HUES6 (cell line): Measurements from ENCODE around the gene SPACA7.
"Not testable (repeated sequence)": the region's sequence is repeated elsewhere in the genome, so short reads cannot be mapped to it uniquely, and the experiment has no call there.

Source experiments
- H3K27ac ChIP-seq: 2 replicates; pipeline ENCODE4 v1.7.0; 2013; ENCODE audit warnings: low read depth, mild to moderate bottlenecking, low read length, inconsistent platforms
- H3K27me3 ChIP-seq: 2 replicates; pipeline ENCODE4 v1.6.1; 2013; ENCODE audit warnings: low read length; ENCODE audit not compliant: control insufficient read depth, insufficient read depth
- H3K36me3 ChIP-seq: 2 replicates; pipeline ENCODE4 v1.6.1; 2013; ENCODE audit warnings: low read length; ENCODE audit not compliant: control insufficient read depth, insufficient read depth
- H3K4me1 ChIP-seq: 2 replicates; pipeline ENCODE4 v1.6.1; 2013; ENCODE audit warnings: low read length; ENCODE audit not compliant: control insufficient read depth, insufficient read depth
- H3K4me3 ChIP-seq: 2 replicates; pipeline ENCODE4 v1.5.1; 2013; ENCODE audit warnings: low read depth, low read length
- H3K9ac ChIP-seq: one replicate; pipeline ENCODE4 v1.6.1; 2013; ENCODE audit warnings: mild to moderate bottlenecking, low read length
- H3K9me3 ChIP-seq: 2 replicates; pipeline ENCODE4 v1.6.1; 2013; ENCODE audit warnings: low read depth, low read length; ENCODE audit not compliant: control insufficient read depth, insufficient read depth

The SPACA7 gene

DNA sequence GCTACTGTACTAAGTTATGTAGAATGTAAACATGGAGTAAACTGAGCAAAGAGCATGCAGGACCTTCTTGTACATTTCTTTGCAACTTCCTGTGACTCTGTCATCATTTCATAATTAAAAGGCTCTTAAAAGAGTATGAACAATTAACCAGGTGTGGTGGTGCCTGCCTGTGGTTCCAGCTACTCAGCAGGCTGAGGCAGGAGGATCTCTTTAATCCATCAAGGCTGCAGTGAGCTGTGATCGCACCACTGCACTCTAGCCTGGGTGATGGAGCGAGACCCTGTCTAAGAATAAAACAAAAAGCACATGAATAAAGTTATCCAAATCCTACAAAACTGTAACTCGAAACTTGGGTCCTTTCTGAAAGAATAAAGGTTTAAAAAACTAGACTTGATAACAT, 5.8 kb upstream of the SPACA7 start:
- Histone ChIP-seq H3K27ac (no peak overlapping the region), H3K27me3 (no peaks in the 10 kb centered on the region; the same call in 1 of the 2 replicates), H3K4me3 (no peak overlapping the region), H3K4me1 (no peaks in the 10 kb centered on the region), H3K9me3 (peaks cover 8% of the 10 kb centered on the region), H3K36me3 (no peaks in the 10 kb centered on the region), H3K9ac (no peak overlapping the region)

DNA sequence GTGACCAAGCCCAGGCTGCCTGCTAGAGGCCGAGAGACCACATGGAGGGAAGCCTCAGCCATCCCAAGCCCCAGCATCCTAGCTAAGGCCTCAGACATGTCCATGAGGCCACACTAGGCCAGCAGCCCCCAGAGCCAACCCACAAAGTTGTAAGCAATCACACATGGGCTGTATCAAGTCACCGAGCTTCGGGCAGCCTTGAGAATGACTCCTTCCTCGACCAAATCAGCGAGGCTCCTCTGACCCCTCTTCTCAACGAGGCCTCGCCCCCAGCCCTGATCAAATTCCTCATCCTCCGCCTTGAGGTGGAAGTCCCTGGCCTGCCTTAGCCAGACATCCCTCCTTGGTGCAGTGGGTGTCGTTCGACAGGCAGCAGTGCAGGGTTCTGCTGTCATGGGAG, 1.9 kb upstream of the SPACA7 start:
- no peaks in the 10 kb centered on the region for H3K4me1 ChIP-seq
- no peak overlapping the region for H3K9ac ChIP-seq
- no peak overlapping the region for H3K27ac ChIP-seq
- H3K9me3 ChIP-seq: peaks cover 7% of the 10 kb centered on the region; the same call in 1 of the 2 replicates
- no peaks in the 10 kb centered on the region for H3K36me3 ChIP-seq
- H3K27me3 ChIP-seq: no peaks in the 10 kb centered on the region; the same call in 1 of the 2 replicates
- H3K4me3 ChIP-seq: no peak overlapping the region

DNA sequence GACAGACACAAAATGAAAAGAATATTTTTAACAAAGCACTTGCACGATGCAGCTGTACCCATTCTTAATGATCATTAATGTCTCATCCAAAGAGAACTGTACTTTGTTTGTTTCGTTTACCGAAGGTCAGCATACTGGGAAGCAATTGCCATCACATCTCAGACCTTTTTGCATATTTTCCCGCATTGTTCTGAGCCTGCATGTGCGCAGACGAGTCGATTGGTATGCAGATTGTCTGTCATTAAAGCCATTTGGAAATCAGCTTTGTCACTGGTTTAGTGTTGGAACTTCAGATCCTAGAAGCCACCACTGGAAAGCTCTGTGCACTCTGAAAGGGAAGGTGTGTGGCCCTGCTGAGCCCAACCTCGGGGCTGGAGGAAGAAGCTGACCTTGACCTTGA, 15.6 kb downstream of the SPACA7 start:
- Histone ChIP-seq H3K4me1 (peaks cover 7% of the 10 kb centered on the region; the same call in 1 of the 2 replicates), H3K4me3 (no peak overlapping the region), H3K36me3 (no peaks in the 10 kb centered on the region), H3K27me3 (no peaks in the 10 kb centered on the region), H3K9ac (no peak overlapping the region), H3K9me3 (0 out of 2 replicates have a peak, but pooled peaks cover 7% of the 10 kb centered on the region), H3K27ac (no peak overlapping the region)

DNA sequence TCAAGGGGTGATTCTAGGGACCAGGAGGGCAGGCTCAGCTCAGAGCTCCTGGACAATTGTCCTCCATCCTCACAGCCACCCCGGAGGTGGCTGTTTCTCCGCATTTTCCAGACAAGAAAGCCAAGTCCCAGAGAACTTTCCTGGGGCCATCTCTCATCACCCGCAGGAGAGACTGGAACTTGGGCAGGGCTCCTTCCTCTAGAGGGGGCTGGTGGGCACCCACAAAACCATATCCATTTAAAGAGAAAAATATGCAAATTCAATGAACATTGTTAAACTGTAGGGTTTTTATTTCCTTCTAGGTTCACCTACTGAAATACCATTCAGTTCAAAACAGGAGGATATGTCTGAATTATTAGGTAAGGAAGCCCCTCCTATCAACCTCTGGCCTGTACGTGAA, 16.6 kb downstream of the SPACA7 start:
- Histone ChIP-seq H3K9me3 (0 out of 2 replicates have a peak, but pooled peaks cover 7% of the 10 kb centered on the region), H3K27ac (no peak overlapping the region), H3K27me3 (no peaks in the 10 kb centered on the region), H3K4me1 (peaks cover 7% of the 10 kb centered on the region; the same call in 1 of the 2 replicates), H3K36me3 (no peaks in the 10 kb centered on the region), H3K9ac (no peak overlapping the region), H3K4me3 (no peak overlapping the region)

DNA sequence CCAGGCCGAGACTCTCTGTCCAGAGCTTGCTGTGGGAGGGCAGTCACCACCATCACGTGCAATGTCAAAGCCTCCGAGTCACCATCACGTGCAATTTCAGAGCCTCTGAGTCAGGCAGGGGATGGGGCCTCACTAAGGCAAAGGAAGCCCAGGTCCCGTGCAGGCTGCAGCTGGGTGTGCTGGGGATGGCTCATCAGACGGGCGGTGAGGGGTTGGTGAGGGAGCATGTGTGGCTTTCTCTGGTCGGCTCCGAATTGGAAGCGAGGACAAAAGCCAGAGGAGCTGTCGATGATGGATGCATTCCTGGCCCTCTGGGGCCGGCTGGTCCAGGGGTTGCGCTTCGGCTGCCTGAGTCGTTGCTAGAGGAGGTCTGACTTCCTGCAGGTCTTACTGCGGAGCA, 18.9 kb downstream of the SPACA7 start:
- not testable (repeated sequence) for H3K9ac ChIP-seq, H3K9me3 ChIP-seq, H3K36me3 ChIP-seq, H3K4me3 ChIP-seq, H3K27me3 ChIP-seq, H3K27ac ChIP-seq, H3K4me1 ChIP-seq

DNA sequence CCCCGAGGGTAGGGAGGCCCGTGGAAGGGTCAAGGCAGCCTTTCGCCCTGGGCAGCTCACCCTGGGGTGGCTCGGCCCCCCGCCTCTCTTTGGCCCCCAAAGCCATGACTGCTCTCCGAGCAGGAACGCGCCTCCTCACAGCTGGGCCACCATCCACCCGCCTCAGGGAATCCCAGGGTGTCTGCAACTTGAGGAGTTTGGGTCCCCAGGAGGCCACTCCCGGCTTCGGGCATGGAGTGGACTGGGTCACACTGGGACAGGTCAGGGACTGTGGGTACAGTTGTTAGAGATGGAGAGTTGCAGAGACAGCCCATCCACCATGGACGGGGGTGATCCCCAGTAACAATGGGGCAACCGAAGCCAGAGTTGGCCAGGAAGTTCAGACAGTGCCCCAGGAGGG, 19.8 kb downstream of the SPACA7 start:
- not testable (repeated sequence) for H3K9me3 ChIP-seq, H3K4me3 ChIP-seq, H3K27me3 ChIP-seq, H3K27ac ChIP-seq, H3K4me1 ChIP-seq, H3K36me3 ChIP-seq, H3K9ac ChIP-seq

DNA sequence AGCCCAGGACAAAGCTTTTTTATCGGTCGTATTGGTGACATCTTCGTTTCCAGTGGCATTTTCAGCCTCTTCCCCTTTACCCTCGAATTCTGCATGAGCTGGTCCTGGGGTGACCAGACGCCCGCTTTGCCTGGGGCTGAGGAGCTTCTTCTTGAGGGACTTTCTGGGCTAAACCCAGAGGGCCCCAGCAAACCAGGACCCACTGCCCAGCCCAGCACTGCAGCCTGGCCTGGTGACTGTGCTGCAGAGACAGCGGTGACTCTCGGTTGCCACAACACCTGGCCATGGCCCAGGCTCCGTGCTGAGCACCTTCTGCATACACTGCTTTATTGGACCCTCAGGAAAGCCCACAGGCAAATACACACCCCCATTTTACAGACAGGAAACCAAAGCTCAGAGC, 21.0 kb downstream of the SPACA7 start:
- Histone ChIP-seq H3K27ac (no peak overlapping the region), H3K27me3 (0 out of 2 replicates have a peak, but pooled peaks cover 4% of the 10 kb centered on the region)

DNA sequence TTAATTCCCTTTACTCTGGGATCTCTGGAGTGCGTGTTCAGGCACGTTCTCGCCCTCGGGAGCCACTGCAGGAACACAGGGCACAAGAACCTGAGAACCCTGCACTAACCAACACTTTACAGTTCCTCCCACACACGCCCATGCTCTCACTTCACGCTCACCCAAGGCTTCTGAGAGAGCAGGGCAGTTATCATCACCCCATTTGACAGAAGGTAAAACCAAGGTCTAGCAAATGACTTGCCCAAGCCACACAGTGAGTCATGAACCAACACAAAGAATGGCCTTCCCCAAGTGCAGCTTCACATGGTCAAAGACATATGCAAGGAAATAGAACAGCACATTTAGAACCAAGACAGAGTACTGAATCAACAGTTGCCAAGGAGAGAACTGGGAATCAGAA, 22.2 kb downstream of the SPACA7 start:
- H3K36me3 ChIP-seq, H3K9me3 ChIP-seq, H3K9ac ChIP-seq, H3K4me1 ChIP-seq, H3K4me3 ChIP-seq, H3K27ac ChIP-seq, H3K27me3 ChIP-seq: not testable (repeated sequence)

More for the DNA sequence above, 21.0 kb downstream of the SPACA7 start:
- H3K9ac ChIP-seq: no peak overlapping the region
- H3K9me3 ChIP-seq: no peaks in the 10 kb centered on the region
- H3K36me3 ChIP-seq: no peaks in the 10 kb centered on the region
- H3K4me3 ChIP-seq: no peak overlapping the region
- peaks cover 3% of the 10 kb centered on the region; the same call in 1 of the 2 replicates for H3K4me1 ChIP-seq

DNA sequence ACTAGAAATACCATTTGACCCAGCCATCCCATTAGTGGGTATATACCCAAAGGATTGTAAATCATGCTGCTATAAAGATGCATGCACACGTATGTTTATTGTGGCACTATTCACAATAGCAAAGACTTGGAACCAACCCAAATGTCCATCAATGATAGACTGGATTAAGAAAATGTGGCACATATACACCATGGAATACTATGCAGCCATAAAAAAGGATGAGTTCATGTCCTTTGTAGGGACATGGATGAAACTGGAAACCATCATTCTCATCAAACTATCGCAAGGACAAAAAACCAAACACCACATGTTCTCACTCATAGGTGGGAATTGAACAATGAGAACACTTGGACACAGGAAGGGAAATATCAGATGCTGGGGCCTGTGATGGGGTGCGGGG, 33.7 kb downstream of the SPACA7 start:
- not testable (repeated sequence) for H3K27me3 ChIP-seq, H3K4me1 ChIP-seq, H3K9ac ChIP-seq, H3K36me3 ChIP-seq, H3K9me3 ChIP-seq, H3K27ac ChIP-seq, H3K4me3 ChIP-seq

DNA sequence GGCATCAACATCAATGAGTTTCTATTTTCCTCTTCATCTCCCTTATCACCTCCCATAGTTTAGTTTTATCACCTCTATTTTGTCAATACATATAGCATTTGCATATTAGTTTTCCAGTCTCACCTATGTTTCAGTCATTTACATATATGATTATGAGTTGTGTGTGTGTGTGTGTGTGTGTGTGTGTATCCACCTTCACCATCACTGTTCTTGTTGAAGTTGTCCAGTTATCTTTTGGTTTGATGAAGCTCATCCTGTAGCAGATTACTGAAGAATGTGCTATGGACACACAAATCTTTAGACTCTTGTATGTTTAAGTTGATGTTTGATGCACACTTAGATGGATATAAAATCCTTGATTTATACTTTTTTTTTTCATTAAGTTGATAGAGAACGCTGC, 40.5 kb downstream of the SPACA7 start:
- Histone ChIP-seq H3K4me3 (no peak overlapping the region), H3K36me3 (no peaks in the 10 kb centered on the region), H3K9me3 (peaks cover 48% of the 10 kb centered on the region), H3K4me1 (no peaks in the 10 kb centered on the region), H3K27ac (no peak overlapping the region), H3K27me3 (no peaks in the 10 kb centered on the region), H3K9ac (no peak overlapping the region)

DNA sequence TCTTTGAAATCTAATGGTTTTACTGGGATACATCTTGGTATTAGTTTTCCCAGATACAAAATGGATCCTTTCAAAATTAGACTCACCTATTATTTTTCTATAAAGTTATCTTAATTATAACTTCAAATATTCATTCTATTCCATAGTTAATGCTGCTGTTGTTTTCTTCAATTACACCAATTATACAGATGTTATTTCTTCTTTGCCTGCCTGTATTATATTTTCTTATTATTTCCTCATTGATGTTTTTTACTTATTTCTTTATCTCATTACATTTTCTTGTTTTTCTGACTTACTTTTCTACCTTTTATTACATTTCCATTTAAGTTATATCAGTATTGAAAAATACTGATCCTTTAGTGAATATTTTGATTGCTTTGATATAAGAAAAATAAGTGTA, 40.9 kb downstream of the SPACA7 start:
- H3K27ac ChIP-seq: no peak overlapping the region
- no peak overlapping the region for H3K4me3 ChIP-seq
- H3K27me3 ChIP-seq: no peaks in the 10 kb centered on the region
- no peak overlapping the region for H3K9ac ChIP-seq
- no peaks in the 10 kb centered on the region for H3K36me3 ChIP-seq
- H3K9me3 ChIP-seq: peaks cover 48% of the 10 kb centered on the region
- H3K4me1 ChIP-seq: no peaks in the 10 kb centered on the region

DNA sequence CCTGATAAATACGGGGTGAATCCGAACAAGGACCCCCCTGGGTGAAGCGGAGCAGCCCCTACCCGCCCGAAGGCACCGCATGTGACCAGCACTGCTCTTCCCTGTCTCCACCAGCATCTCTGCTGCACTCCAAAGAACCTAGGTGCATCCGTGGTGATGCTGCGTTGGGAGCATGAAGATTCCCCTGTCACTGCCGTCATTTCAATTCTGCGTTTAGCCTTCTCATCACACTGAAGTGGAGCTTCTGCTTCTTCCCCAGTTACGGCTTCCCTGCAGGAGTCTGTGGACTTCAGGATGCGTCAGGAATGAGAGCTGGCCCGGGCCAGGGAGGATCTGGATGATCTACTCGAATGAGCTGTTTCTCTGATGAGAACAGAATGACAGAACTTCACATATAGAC, 47.9 kb downstream of the SPACA7 start:
- Histone ChIP-seq H3K4me1 (no peaks in the 10 kb centered on the region), H3K9ac (no peak overlapping the region), H3K4me3 (no peak overlapping the region), H3K9me3 (peaks cover 50% of the 10 kb centered on the region), H3K27me3 (no peaks in the 10 kb centered on the region), H3K36me3 (no peaks in the 10 kb centered on the region), H3K27ac (no peak overlapping the region)
